CD1c-positive myeloid dendritic cell (primary cell): ENCODE data around the gene EVA1C.
"Not testable (repeated sequence)": the region's sequence is repeated elsewhere in the genome, so short reads cannot be mapped to it uniquely, and the experiment has no call there.

Source experiments
- DNase-seq: peaks from one replicate; pipeline ENCODE4 v3.0.0-alpha.2; 2016; ENCODE audit errors: extremely low spot score

The EVA1C gene

DNA sequence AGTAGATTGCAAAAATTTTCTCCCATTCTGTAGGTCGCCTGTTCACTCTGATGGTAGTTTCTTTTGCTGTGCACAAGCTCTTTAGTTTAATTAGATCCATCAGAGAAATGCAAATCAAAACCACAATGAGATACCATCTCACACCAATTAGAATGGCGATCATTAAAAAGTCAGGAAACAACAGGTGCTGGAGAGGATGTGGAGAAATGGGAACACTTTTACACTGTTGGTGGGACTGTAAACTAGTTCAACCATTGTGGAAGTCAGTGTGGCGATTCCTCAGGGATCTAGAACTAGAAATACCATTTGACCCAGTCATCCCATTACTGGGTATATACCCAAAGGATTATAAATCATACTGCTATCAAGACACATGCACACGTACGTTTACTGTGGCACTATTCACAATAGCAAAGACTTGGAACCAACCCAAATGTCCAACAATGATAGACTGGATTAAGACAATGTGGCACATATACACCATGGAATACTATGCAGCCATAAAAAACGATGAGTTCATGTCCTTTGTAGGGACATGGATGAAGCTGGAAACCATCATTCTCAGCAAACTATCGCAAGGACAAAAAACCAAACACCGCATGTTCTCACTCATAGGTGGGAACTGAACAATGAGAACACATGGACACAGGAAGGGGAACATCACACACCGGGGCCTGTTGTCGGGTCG, 21.8 kb upstream of the EVA1C start:
- DNase-seq: not testable (repeated sequence)

DNA sequence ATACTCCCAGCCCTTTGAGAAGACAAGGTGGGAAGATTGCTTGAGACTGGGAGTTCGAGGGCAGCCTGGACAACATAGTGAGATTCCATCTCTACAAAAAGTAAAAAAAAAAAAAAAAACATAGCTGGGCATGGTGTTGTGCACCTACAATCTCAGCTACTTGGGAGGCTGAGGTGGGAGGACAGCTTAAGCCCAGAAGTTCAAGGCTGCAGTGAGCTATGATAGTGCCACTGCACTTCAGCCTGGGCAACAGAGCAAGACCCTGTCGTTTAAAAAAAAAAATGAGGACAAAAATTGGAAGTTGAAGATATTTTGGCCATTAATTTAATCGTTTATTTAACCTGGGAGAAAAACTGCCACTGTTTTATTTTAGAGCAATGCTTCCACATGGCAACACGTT, 20.8 kb upstream of the EVA1C start:
- no peak for DNase-seq

DNA sequence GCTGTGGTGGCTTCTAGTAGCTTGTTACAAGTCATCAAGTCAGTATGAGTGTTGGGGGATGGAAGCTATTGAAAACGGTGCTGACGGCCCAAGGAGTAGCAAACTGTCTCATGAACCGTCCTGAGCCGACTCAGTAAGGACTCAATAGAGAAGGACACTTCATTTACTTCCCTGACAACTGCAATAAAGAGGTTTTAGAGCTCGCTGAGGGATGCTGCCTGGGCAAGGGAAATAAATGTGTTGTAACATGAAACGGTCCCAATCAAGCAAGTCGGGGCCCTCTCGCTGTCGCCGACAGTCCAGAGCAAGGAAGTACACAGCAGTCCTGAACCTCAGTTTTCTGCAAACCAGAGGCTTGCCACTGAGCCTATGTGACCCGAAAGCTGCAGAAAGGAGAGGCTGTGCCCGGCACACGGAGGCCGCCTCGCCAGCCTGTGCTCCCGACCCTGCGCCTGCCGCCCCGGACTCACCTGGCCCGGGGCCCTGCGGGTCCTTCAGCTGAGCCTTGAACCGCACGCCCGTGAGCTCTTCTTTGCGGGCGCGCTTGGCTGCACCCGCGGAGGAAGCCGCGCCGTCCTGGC, 20.1 kb upstream of the EVA1C start:
- DNase-seq: no peak

DNA sequence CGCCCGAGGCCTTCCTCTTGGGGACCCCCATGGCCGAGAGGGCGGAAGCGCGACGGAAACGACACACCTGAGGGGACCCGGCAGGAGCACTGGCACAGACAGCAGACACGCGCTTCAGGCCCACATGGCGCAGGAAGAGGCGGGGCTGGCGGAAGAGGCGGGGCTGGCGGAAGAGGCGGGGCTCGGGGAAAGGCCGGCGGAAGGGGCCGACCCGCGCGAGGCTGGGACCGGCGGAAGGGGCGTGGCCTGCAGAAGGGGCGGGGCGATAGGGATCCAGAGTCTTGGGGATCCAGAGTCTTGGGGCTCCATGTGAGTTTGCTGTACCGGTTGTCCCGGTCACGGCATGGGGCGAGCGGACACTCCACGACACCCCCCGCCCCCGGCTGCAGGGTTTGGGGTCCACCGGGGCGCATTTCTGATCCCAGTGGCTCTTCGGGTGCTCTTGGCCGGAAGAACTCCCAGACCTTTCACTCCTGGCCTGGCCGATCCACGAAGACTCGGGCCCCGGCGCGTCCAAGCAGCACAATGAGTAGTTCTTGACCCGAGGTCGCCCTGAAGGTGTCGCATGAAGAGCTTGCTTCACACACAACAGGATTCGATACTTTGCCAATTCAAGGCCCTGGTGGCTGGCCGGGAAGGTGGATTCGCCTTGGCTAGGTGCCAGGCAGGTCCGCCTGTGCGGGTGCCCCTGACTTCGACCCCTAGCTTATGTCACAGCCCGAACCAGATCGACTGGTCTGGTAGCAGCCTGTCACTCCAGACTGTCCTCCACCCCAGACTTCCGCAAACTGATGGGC, 19.4 kb upstream of the EVA1C start, which contains the start of gene URB1:
TSS of gene URB1 (minus strand) at position 133 of the 797 bp plus-strand sequence. CDS start at position 31, 102 bp downstream.
- DNase-seq: peak; percentile 93

DNA sequence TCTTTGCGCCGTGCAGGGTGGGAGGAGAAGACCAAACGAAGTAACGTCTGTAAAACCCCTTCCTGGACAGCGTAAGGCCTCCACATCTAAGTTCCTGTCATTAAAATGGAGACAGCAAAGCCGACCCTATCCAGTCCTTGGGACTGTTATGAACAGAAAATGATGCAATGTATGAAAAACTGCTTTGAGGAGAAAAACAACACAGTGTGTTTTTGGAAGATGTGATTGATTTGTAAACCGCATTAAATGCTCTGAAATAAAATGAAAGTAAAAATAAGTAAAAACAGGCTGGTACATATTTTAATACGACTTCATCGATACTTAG, 18.9 kb upstream of the EVA1C start:
- no peak for DNase-seq

DNA sequence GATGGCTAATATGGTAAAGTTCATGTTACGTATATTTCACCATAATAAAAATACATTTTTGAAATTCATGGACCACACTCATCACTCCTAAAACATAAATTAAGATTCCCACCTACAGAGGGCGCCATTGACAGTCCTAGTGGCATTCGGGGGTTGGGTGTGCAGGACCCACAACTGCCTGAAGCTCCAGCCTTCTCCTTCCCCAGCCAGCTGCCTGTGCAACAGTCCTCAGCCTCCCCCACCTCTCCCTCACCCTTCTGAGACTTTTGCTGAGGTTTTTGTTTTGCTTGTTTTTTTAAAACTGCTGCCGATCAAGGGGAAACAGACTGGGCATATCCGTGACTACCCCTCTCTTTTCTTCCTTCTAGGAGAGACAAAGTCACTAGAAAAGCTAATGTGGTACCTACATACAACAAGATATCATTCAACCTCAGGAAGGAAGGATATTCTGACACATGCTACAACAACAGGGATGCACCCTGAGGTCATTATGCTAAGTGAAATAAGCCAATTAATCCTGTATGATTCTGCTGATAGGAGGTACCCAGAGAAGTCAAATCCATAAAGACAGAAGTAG, 9.2 kb upstream of the EVA1C start:
- DNase-seq: peak; percentile 74

DNA sequence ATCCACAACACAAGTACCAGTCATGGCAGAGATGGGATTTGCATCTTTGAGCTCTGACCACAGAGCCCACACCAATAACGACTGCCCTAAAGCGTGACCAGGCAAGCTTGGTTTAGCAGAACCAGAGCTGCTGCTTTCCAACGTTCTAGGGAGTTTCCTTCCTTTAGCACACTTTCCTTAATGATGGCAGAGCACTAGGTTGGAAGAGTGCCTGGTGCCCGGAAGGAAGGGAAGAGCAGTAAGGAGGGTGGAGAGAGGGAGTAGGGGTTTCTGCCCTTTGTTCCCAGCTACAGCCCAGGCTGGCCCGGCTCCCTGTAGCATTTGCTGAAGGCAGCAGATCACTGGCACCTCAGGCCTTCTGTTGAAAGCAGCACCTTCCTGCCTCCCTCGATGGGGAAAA, 6.1 kb upstream of the EVA1C start:
- no peak for DNase-seq

DNA sequence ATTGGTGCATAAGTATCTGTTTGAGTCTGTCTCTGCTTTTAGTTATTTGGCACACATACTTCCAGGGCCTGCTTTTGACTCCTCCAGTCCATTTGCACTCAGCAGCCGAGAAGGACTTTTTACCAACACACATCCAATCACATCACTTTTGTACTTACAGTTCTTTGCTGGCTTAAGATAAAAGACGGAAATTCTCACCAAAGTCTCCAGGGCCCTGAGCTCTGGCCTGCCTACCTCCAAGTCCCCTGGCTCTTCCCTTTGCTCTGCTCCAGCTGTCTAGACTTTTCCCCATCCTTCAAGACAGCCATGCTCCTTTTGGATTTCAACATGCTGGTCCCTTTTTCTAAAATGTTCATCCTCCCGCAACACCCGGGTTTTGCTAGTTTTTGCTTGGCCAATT, 2.2 kb upstream of the EVA1C start:
- no peak for DNase-seq

DNA sequence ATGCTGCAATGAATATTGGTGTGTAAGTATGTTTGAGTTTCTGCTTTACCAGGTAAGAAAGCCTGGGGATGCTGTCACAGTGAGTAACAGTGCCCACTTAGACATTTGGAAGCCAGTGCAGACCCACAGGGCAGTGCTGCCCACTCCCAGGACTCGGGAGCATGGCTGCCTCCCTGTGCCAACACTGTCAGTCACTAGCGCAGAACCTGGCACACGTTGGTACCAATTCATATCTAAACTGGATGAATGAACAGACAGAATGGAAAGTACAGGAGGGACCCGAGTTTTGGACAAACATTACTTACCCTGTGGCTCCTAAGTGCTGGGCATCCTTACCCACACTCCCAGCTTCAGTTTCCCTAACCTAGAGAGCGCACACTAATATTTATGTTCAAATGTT, 1.6 kb upstream of the EVA1C start:
- DNase-seq: no peak

DNA sequence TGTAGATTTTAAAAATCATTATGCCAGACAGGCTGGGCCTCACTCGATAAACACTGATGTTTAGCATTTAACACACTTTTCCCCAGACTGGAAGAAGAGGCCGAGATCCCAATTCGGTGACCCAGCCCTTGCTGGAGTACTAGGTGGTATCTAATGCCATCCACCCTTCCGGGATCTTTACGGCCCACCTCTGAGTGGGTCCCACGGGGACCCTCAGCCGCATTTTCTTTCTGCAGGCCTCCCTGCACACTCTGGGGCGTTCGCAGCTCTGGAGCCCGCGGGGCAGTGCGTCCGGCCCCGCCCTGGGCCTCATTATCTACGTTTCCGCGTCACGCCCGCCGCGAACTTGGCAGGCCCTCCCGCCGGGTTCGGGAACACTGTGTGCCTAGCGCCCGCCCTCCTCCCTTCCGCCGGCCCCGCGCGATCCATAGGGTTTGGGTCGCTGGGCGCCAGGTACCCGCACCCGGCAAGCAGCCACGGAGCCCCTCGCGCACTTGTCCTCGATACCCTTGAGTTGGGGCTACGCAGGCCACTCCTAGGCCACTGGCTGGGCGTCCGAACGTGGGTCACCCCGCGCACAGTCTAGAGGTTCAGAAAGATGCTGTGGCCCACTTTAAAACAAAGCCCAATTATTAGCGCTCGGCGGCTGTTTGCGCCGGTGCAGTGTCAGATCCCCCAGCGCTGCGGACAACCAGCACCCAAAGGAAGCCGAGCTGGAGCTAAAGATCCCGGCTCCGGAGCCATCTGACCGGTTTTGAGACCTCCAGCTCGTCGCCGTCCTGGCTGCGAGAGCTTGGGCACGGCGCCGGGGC, 950 bp upstream of the EVA1C start:
- peak; percentile 35 for DNase-seq

DNA sequence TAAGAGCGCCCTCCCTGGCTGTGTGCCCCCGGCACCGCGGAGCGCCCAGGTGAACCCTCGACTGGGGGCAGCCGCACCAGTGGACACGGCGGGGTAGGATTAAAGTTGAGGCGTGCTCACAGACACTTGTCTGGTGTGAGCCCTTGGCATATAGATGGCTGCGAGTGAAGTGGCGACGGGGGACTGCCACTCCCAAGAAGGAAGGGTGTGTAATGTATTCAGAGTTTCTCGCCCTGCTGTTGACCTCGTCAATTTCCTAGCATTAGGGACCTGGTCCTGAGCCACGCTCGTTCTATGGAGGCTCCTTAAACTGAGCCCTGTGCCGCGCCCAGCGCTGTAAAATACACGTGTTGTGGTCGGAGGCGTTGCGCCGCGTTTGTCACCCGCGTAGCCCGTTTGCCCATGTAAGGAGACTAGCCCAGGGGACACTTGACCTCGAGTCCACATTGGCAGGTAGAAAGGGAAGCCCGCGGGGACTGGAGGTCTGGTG, 554 bp downstream of the EVA1C start:
- no peak for DNase-seq

DNA sequence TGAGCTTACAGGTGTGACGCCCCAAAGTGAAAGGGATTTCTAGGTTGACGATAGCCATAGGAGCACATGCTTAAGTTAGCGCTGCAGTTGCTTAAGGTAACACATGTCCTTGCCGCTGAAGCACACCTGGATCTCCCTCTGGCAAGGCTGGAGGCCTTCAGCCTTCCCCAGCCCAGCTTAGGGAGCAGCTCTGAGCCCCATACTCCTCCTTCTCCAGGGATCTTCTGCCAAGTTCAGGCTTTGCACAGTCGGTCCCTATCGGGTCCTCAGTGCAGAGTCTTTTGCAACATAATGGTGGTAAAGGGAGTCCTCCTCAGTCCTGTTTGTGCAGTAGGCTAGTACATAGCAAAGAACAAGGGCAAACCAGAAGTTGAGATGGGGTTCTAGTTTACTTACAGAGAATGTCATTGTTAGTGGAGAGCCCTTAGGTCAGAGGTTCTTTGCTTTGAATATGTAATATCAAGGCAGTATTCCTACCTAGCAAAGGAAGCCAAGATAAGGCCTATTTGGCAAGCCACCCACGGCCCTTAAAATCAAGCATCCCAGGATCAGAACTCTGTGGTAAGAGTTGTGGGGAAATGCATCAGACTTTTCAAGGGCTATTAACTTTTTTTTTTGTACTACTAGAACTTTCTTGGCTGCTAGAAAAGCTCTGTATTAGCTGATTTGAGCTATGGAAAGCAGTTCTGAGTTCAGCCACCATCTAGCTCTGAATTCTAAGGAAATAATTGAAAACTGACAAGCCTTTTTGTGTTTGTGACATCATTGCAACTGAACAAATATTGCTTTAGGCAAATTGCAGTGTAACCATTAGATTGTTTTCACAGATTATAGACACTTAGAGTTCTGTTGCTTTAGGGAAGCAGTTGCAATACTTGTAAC, 1.4 kb downstream of the EVA1C start:
- DNase-seq: no peak

DNA sequence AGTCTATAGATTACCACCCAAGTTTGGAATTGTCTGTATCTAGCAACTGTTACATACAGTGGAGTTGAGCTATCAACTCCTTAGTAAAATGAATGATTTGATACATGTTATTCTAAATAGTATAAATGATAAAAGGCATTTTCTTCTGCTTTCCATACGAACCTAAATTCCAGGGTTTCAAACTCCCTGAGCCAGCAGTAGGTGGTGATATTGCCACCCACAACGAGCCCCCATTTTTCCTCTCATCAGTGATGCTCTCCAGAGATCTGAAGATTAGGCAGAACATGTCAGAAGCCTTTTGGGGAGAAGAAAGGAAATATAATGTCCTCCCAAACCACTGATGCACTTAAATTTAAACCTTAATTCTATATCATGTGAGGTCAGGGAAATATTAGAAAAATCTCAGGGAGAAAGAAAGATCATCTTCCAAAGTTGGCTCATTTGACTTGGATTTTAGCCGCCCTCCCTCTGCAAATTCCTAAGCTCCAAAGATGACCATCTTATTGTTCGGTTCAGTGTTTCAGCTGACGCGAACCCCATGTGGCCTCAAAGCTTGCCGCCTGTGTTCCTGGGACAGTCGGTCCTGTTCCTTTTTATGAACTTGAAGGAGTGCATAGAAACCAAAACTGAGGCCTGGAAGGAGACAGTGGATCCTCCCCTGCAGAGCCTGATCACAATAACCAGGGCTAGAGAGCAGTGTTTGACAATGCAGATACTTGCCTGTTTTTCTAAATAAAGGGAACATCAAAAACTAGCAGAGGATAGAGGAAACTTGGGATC, 2.3 kb downstream of the EVA1C start:
- no peak for DNase-seq

DNA sequence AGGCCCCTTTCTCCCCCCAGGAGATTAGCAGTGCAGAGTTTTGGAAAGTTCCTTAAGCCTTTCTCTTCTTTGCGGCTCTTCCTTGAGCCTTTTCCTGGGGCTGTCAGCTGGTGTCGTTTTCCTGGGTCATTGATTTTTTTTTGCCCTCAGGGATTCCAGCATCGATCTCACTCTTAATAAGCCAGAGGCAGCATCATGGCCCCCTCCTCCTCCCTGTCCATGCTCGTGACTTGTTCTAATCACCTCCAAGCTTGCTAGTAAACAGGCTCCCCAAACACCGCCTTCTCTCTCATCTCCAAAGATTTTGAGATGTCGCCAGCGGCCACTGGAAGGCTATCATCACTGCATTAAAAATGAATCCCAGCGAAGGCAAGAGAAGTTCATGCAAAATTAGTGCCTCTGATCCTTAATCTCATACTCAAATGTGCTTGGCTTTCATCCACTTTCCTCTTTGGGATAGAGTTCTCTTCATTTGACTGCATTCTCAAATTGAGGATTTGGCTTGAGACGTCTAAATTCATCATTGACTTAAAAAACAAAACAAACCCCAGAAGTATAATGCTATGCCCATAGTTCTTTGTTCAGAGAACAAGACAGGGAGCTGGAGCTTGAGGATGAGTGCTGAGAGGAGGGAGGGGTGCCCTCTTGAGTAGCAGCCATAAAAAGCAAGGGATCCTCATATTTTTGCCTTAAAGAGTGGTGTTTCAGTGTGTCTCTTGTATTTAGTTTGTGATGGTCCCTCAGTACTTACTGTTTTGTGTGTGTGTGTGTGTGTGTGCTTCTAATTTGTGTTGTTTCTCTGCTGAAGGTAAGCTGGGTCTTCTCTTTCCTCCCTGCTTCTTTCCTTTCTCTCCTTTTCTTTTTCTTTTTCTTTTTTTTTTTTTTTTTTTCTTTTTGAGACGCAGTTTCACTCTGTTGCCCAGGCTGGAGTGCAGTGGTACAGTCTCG, 3.2 kb downstream of the EVA1C start:
- DNase-seq: no peak

DNA sequence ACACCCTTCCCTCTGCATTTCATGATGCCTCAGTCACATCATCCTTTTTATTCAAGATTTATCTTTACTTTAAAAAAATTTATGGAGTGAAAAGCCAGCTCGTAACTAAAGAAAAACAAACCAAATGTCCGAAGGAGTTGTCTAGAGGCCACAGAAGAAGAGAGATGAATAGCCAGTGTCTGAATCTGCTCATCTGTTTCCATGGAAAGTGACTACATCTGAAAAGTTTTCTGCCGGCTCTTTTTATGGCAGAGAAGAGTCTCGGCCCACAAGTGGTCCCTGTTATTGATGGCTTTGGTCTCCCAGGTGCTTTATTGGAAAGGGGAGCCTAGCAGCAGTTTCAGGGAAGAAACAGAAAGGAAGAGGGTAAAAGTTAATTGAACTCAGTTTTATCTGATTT, 5.6 kb downstream of the EVA1C start:
- DNase-seq: no peak

DNA sequence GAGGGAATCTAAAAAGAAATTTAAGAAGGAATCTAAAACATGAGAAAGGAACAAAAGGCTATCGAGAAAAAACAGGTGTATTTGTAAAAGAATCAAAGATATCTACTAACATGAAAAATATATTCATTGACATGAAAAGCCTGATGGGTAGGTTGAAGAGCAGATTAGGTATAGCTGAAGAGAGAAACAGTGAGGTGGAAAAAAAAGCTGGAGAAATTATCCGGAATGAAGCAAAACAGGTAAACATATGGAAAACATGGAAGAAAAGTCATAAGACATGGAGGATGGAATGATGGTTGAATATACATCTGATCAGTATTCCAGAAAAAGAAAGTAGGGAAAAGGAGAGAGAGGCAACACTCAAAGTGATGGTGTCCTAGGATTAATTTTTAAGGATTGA, 9.6 kb downstream of the EVA1C start:
- DNase-seq: no peak

DNA sequence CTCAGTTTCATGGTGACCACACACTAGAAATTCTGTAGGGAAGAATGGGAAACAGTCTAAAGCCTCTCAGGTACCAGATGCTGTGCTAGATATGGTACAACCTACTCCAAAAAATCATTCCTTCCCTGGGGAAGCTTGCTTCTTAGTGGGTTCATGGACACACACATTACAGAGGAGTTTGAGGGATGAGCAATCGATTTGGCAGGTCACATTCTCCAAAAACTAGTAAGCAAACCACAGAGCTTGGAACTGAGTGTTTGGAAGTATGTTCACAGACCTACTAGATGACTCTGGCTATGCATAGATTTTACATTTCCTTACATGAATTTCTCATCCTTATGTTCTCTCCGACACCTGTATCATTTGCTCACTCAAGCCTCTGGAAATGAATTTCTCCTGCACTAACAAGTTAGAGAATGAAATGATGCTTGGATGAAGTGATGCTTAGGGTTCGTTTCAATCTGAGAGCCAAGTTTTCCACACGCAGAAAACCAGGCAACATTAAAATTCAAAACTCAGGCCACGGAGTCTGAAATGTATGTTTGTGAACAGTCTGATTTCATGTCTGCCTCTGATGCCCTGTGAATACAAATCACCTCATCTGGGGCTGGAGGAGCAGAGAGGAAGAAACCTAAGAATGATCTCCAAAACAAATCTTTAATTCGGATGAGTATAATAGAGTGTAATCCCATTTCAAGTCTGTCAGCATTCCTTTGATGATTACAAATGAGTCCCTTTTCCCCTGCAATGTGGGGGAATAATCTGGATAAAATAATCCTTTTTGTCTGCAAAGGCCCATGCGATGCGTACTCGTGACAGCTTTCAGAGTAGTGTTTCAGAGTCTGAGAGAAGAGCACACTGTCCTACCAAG, 11.0 kb downstream of the EVA1C start:
- no peak for DNase-seq

DNA sequence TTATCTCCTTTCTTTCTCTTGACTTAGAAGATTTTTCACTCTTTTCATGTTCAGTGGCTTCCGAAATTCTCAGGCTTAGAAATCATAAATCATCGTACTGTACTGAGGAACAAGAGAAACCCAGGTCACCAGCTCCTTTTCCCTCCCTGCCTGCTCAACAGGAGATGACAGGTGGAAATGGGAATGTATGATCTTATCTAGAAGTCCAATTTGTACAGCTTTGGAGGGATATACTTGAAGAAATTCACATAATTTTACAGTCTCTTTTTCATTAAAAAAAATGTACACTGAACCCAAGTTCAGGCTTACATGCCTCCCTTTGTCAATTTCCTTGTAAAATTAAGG, 11.7 kb downstream of the EVA1C start:
- DNase-seq: no peak
